ENCODE data around the gene NLGN1.
"Not testable (repeated sequence)": the region's sequence is repeated elsewhere in the genome, so short reads cannot be mapped to it uniquely, and the experiment has no call there.

Gene NLGN1

DNA sequence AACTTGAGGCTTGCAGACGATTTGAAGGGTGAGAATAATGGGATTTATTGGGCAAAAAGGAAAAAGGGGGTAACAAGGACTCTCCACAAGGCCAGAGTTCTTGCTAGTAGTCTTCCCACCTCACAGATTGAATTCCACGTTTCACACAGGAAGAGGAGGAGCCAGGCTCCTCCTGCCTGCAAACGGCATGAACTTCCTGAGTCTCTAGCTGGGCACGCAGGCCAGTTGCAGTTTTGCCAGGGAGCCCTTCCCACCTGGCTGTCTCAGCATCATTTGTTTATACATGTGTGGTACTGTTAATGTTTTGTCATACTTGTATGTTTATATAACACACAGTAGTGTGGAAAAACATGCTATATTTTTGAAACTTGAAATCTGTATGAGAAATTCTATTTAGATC lies 155.0 kb downstream of the NLGN1 start:
- in situ Hi-C loops (cut with HindIII; ENCODE audit: low sequenced_read_pairs) = no loop called here

DNA sequence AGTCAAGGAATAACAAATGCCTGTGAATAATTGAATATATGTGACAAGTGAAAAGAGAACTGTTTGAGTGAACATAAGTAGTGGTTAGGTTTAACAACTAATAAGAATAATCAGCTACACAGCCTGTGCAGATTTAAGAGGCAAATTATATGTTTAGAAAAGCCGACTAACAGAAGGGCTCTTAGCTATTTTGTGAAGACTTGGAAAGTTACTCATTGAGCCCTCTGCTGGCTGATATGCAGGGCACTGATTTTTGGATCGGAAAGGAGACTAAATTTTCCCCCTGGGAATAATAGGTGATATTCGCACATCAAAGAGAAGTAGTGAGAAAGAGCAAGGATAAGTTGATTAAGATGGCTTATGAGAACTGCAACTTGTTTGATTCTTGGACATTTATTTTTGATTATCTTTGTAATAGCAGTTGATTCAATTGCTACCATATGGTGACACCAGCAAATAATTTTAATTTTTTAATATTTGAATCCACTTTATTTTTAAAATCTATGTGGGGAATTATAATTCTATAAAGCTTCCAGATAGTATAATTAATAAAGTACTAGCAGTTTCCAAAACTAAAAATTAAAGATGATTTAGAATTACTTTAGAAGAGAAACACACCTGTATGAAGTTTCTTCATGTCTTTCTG lies 156.2 kb downstream of the NLGN1 start:
- in situ Hi-C loops (cut with HindIII; ENCODE audit: low sequenced_read_pairs) = no loop called here

DNA sequence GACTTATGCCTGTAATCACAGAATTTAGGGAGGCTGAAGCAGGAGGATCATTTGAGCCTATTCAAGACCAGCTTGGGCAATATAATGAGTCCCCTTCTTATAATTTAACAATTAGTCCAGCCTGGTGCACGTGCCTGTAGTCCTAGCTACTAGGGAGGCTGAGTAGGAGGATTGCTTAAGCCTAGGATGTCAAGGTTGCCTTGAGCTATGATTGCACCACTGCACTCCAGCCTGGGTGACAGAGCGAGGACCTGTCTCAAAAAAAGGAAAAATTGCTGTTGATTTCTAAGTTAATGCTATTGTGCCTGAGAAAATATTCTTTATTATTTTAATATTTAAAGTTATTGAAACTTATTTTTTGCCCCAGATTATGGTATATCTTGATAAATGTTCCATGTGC lies 159.0 kb downstream of the NLGN1 start:
- in situ Hi-C loops (cut with HindIII; ENCODE audit: low sequenced_read_pairs) = no loop called here

DNA sequence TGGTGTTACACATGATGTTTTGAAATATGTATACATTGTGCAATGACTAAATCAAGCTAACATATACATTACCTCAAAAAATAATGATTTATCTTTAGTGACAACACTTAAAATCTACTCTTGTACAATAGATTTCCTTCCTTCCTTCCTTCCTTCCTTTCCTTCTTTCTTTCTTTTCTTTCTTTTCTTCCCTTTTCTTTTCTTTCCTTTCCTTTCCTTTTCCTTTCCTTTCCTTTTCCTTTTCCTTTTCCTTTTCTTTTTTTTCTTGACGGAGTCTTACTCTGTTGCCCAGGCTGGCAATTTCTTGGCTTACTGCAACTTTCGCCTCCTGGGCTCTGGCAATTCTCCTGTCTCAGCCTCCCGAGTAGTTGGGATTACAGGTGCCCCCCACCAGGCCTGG lies 170.5 kb downstream of the NLGN1 start:
- in situ Hi-C loops (cut with HindIII; ENCODE audit: low sequenced_read_pairs) = no loop called here

DNA sequence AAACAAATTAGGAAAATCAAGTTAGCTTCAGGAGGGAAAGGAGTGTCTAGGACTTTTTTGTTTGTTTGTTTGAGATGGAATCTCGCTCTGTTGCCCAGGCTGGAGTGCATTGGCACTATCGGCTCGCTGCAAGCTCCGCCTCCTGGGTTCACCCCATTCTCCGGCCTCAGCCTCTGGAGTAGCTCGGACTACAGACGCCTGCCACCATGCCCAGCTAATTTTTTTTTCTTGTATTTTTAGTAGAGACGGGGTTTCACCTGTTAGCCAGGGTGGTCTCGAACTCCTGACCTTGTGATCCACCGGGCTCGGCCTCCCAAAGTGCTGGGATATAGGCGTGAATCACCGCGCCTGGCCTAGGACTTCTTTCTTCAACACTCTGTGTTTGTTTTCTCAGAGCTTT lies 171.1 kb downstream of the NLGN1 start:
- in situ Hi-C loops (cut with HindIII; ENCODE audit: low sequenced_read_pairs) = no loop called here

DNA sequence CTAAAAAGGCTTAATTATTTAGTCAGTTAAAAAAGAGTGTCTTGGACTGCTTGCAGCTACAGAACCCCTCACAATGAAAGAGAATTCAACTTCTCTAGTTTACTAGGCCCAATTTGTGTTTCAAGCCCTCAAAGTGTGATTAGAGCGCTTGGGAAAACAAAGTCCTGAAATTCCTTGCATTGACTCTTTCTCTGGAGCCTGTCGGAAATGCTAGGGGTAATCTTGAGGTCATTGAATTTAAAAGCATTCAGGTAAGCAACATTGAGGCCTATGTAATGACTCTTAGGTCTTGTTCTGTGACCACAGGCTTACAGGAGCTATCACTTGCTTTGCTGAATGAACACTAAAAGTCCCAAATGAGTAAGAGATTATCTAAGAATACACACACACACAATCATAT lies 186.0 kb downstream of the NLGN1 start:
- in situ Hi-C loops (cut with HindIII; ENCODE audit: low sequenced_read_pairs) = no loop called here

DNA sequence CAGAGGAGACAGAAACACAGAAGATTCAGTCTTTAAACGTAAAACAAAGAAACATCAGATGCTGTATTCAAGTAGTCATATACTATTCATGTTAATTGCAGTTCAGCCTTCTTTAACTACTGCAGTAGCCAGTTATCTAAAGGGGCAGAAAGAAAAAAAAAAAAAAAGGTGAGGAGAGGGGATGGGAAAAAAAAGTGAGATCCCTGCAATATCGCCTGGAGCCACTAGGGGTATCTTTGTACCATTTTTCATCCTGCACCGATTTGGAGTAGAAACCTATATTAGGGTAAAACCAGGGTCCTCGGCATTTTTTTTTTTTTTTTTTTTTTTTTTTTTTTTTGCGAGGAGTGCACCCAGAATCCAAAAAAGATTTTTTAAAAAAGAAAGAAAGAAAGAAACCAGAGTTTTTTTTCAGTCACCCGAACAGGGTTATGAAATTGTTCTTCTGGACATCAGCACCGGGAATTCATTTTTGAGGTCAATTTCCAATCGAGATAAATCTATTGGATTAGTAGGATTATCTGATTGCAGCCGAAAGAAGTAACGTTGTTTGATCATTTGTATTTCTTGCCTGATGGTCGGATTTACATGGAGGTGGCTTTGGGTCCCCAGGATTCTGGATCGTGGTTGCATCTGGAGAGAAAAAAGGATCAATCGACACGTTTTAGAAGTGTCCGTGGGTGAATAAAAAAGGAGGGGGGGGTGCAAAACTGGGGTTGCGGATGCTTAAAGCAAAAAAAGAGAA lies 186.7 kb downstream of the NLGN1 start:
- in situ Hi-C loops (cut with HindIII; ENCODE audit: low sequenced_read_pairs) = no loop called here

DNA sequence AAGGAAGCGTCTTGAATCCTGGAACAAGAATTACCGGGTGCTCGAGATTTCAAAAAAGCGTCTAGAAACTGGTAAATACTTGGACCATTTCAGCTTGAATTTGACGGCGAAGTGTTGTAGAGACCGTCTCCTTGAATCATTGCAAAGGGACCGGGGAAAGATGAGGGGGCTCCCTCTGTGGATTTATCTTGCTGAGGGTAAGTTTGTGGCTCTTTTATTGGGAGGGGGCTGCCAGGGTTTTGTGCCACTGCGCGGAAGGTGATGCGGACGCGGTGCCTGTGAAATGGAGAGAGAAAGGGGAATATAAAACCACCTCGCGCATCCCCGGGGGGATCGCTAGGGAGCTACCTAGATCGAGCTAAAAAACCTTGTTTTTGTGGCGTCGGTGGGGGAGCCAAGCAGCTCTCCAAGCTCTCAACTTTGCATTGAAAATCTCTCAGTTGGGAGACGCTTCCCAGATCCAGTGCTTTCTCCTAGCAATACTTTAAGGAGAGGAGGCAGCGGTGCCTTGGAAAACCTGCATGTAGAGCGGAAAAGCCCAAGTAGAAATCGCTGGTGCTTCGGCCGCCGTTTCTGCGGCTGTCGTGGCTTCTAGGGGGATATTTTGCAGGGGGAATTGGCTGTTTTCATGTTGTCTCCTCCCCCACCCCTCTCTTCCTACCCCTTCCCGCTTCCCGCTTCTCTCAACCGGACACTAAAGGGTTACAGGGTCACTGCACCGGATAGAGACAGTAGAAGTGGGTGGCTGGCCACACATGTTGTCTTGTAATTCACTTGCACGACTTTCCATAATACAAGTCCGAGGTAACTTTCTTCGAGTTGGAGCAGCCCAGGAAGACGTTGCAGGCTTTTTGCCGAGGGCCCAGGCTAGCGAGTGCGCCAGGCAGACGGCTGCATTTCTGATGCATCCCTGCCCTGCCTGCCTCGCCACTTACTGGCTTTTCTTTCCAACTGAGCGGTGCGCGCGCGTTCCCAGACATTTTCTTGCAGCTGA lies 187.6 kb downstream of the NLGN1 start:
- in situ Hi-C loops (cut with HindIII; ENCODE audit: low sequenced_read_pairs) = no loop called here

DNA sequence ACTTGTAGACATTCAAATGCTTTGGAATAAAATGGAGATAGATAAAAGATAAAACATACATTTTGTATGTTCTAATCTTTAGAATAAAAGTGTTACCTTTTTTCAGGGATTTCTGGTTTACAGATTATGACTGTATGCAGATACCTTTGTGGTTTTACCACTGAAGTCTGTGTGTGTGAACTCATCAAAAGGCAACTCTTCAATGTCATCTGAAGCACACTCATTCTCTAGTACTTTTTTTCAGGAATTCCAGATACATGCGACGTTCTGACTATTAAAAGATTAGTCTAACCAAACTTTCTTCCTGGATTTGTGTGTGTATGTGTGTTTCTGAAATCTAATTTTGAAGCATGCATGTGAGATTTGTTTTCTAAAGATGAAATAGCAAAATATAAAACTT lies 188.6 kb downstream of the NLGN1 start:
- in situ Hi-C loops (cut with HindIII; ENCODE audit: low sequenced_read_pairs) = no loop called here

DNA sequence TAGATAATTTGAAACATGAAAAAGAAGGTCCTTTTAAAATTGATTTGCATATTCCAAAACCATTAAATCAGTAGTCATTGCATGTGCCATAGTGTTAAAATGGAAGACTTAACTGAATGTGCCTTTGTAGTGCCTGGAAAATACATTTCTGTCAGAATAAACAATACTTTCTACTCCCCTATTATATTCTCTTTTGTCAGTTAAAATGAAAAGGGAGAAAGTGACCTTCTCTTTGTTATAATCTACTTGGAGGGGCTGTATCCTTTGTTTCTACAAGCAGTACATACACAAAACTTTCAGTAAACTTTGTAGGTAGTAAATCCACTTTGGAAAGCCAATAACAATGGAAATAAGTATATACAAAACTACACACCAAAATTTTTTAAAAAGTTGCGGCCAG lies 189.5 kb downstream of the NLGN1 start:
- in situ Hi-C loops (cut with HindIII; ENCODE audit: low sequenced_read_pairs) = no loop called here

DNA sequence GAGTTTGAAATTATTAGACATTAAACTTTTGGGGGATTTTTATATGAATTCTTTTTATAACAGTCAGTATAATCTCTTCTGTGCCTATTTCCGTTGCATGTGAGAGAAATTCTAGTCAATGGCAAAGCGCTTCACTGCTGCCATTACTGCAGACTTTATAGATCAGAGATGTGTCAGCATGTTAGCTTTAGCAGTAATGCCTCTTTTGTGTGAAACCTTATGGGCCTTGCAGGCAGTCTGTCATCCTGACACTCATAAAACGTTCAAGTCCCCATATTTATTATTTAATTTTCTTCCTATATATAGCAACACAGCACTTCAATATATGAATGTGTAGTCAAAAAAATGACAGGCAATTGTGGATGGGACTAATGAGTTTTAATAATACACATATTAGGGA lies 191.0 kb downstream of the NLGN1 start:
- in situ Hi-C loops (cut with HindIII; ENCODE audit: low sequenced_read_pairs) = no loop called here

DNA sequence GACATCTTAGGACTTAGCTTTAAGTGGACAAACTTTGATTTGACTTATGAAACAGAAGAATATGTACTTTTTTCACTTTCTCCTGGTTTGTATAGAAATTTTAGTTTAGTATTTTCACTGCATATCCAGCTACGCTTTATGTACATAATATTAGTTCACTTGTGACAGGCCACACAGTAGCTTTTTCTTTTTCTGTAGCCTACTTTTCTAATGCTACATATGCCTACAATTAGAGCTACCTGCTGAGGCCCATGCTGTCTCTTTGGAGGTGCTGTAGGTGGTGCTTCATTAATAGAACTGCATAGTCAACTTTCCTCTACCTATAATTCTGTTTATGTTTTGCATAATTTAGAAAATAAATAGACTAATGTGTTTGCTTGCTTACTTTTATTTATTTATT lies 191.6 kb downstream of the NLGN1 start:
- in situ Hi-C loops (cut with HindIII; ENCODE audit: low sequenced_read_pairs) = no loop called here

DNA sequence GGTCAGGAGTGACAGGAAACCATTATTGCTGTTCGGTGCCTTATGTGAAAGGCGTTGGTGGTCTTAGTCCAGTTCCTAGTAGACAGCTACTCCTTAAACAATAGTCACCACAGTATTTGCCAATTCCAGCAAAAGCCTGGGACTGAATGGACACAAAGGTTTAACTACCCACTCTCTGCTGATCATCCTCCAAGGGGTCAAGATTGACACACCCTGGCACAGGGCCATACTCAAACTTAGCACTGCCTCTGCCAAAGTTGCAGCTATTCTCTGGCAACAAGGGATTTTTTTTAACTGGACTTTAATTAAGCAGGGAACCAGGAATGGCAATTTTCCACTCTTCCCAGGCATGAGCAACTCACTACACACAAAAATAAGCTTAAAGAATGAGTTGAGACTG lies 193.9 kb downstream of the NLGN1 start:
- in situ Hi-C loops (cut with HindIII; ENCODE audit: low sequenced_read_pairs) = no loop called here

DNA sequence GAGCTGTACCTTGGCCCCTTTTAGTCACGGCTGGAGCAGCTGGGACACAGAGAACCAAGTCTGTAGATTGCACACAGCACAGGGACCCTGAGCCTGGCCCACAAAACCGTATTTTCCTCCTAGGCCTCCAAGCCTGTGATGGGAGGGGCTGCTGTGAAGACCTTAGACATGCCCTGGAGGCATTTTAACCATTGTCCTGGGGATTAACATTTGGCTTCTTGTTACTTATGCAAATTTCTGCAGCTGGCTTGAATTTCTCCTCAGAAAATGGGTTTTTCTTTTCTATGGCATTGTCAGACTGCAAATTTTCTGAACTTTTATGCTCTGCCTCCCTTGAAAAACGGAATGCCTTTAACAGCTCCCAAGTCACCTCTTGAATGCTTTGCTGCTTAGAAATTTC lies 197.3 kb downstream of the NLGN1 start:
- in situ Hi-C loops (cut with HindIII; ENCODE audit: low sequenced_read_pairs) = not testable (repeated sequence)

DNA sequence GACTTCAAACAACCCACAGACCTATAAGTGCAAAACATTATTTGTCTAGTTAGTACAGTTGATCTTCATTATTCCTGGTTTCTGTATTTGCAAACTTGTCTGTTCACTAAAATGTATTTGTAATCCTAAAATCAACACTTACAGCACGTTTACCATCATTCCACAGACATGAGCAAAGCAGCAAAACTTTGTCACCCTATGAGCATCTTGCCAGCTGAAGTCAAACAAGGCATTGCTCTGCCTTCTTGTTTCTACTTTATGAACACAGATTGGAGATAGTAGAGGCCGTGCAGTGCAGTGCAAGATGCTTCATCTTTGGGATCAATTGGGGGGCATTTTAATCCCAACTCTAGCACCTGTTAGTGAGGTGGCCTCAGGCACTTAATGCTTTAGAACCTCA lies 202.1 kb downstream of the NLGN1 start:
- in situ Hi-C loops (cut with HindIII; ENCODE audit: low sequenced_read_pairs) = no loop called here

DNA sequence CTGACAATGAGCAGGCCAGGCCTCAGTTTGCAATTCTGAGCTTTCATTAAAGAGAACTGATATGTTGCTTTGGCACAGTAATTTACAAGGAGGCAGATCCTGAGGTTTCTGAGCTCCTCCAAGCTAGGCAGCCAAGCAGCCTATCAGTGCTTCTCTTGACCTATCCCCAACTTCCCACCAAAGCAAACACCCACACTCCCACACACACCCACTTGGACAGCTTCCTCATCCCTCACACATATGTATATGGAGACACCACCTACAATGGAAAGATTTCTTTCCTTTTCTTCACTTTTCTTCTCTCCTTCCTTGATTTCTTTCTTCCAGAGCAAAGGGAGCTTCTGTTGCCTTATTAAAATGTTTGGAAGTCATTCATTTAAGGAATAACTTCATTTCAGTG lies 217.0 kb downstream of the NLGN1 start:
- in situ Hi-C loops (cut with HindIII; ENCODE audit: low sequenced_read_pairs) = no loop called here

DNA sequence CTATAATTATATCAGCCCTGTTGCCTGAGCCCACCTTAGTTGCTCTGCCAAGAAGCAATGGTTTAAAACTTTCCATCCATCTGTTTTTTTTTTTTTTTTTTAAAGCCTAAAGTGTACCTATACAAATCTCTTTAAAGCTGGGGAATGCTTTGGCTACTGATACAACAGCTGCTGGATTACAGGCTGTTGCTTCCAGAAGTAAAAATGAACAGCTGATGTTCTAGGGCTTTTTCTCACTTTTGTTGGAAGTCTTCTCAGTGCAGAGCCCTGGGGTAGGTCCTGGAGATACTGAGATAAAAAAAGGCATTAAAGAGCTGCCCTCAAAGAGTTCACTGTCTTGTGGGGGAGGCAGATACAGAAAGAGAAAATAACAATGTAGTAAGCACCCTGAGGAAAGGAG lies 218.1 kb downstream of the NLGN1 start:
- in situ Hi-C loops (cut with HindIII; ENCODE audit: low sequenced_read_pairs) = no loop called here

DNA sequence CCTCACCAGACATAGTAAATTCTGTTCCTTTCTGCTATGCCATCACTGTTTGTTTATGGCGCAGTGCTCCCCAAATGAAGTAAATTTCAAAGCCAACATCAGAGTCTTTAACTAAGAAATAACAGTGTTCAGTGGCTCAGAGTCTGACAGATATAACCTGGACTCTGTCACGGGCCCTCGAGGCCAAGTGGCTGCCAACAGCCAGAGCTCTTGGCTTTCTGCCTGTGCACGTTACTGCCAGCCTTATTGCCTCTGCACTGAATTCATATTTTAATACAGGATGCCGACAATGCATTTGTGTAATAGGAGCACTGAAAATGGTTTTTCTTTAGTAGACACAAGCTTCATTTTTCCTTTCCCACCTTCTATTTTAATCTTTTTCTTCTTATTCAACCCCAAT lies 219.9 kb downstream of the NLGN1 start:
- in situ Hi-C loops (cut with HindIII; ENCODE audit: low sequenced_read_pairs) = no loop called here

DNA sequence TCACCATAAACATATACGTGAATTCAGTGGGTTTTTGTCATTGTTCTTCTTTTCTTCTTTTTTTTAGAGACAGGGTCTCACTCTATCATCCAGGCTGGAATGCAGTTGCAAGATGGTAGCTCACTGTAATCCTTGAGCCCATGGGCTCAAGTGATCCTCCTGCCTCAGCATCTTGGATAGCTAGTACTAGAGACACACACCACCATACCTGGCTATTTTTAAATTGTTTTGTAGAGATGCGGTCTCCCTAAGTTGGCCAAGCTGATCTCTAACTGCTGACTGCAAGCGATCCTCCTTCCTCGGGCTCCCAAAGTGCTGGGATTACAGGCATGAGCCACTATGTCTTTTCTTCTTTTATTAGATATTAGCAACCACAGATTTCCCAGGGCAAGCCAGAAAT lies 220.6 kb downstream of the NLGN1 start:
- in situ Hi-C loops (cut with HindIII; ENCODE audit: low sequenced_read_pairs) = no loop called here

DNA sequence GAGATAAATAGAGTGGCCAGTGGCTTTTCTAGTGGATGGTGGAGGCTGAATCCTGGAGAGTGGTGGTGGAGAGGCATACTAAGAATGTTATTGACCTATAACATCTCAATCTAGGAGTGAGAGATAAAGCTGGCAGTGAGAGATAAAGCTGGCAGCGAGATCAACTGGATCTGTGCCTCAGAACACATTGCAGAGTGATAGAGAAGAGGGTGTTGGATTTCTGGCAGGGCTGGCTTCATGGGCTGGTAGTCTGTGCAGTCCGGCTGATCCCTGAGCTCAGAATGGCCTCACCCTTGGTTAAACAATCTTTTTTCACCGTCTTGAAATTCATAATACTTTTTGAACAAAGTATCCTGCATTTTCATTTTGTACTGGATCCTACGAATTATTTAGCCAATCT lies 221.2 kb downstream of the NLGN1 start:
- in situ Hi-C loops (cut with HindIII; ENCODE audit: low sequenced_read_pairs) = no loop called here

DNA sequence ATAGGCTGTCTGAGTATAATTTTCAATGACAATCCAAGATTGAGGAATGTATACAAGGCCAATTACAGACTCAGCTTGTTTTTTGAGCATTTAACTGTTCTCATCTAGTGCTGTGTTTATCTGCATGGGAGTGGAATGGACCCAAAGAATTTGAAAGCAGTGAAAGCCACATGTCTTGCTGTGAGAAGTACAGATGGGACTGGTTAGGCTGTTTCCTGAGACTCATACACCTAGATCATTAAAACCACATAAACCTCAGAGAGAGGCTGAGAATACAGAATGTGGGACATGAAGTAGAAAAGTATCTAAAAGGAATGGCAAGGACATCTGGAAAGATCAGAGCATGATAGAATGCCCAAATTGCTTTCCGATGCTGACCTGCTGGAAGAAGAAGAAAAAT lies 224.6 kb downstream of the NLGN1 start:
- in situ Hi-C loops (cut with HindIII; ENCODE audit: low sequenced_read_pairs) = no loop called here

DNA sequence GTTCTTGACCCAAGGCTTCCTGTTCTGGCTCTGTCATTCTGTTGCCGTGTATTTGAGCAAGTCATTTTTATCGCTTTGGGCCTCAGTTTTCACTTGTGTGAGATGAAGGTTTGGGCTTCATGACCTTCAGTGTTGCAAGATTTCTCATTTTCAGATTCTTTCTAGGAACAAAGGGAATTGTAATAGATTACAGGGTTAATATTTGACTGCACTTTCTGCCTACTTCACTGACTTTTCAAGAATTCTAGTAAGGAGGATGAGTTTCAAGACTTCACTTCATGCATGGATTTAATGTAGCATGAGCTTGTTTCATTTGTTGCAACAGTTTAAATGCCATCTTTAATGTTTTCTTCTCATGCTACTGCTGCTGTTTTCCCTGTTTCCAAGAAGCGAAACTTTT lies 226.5 kb downstream of the NLGN1 start:
- in situ Hi-C loops (cut with HindIII; ENCODE audit: low sequenced_read_pairs) = no loop called here

Measured in DLD1 (cell line).